Activated CD8-positive, alpha-beta T cell treated with anti-CD3 and anti-CD28 coated beads for 36 hours (primary cell): ENCODE results near the gene ELAVL3. TPM values are rescaled to one million over a fixed set of nuclear protein-coding genes. Genes with fewer than 3 reads are reported as not detected.
A peak's percentile ranks its signal among the peaks of the same experiment; 100 is the strongest.

ENCODE experiments used
- ATAC-seq: fragments of 200-7000 bp; cut with Tn5 transposase; one replicate; pipeline ENCODE4 v1.10.0; 2021; ENCODE audit warnings: mild to moderate bottlenecking, moderate library complexity
- CTCF ChIA-PET: fragments of 350-600 bp; sonication (Branson Sonifier 250); formaldehyde crosslinking; loops from one replicate; lab custom pipeline; 2021; ENCODE audit warnings: antibody characterized with exemption; lab: Charles Lee
- POLR2A ChIA-PET: fragments of 350-600 bp; sonication (Branson Sonifier 250); formaldehyde crosslinking; loops from one replicate; lab custom pipeline; 2021; ENCODE audit warnings: antibody characterized with exemption; lab: Charles Lee
- DNase-seq: peaks from one replicate; pipeline ENCODE4 v3.0.0-alpha.2; 2020
- H3K27ac Mint-ChIP-seq: one replicate; pipeline ENCODE4 v1.8.0; 2021; ENCODE audit warnings: mild to moderate bottlenecking, mixed read lengths
- H3K27me3 Mint-ChIP-seq: one replicate; pipeline ENCODE4 v1.8.0; 2021; ENCODE audit warnings: mixed read lengths
- H3K36me3 Mint-ChIP-seq: one replicate; pipeline ENCODE4 v1.8.0; 2021; ENCODE audit warnings: low read depth, mixed read lengths
- H3K4me1 Mint-ChIP-seq: one replicate; pipeline ENCODE4 v1.8.0; 2021; ENCODE audit warnings: low read depth, mixed read lengths
- H3K4me3 Mint-ChIP-seq: one replicate; pipeline ENCODE4 v1.8.0; 2021; ENCODE audit warnings: mild to moderate bottlenecking, moderate library complexity, mixed read lengths
- H3K9me3 Mint-ChIP-seq: one replicate; pipeline ENCODE4 v1.8.0; 2021; ENCODE audit warnings: mixed read lengths
- CTCF ChIP-seq: fragments of 200-600 bp; IDR thresholded peaks from one replicate; pipeline ENCODE4 v1.8.0; 2022; ENCODE audit warnings: antibody characterized with exemption, mild to moderate bottlenecking
- intact Hi-C: fragments of 100-400 bp; cut with micrococcal nuclease; formaldehyde crosslinking; loops from one replicate; pipeline ENCODE4 v1.10.0; 2022
- total RNA-seq, 2 experiments: library from RNA; stranded (reverse); gene quantifications; one replicate each; pipeline ENCODE4 v1.2.3, GENCODE V29; 2021

ELAVL3 gene
- total RNA-seq, 2 experiments from 2014 or later: not detected

GRCh38 chr19:11446652-11447301 lies 34.1 kb downstream of the ELAVL3 start:
- CTCF ChIA-PET: interaction anchor here (1.4 to 2.0 kb wide), 3 partner anchors 36 to 154 kb away, joined by 4 to 5 read pairs (median 4); no protein-coding TSS in a partner anchor
- POLR2A ChIA-PET: interaction anchor here (0.6 kb wide), 1 partner anchor 11 kb away, joined by 3 read pairs; the partner anchor contains the start of gene PRKCSH
- intact Hi-C loops: no loop called here
- Mint-ChIP-seq H3K9me3 (no peaks in the 10 kb centered on the region), H3K27me3 (no peaks in the 10 kb centered on the region), H3K4me1 (no peaks in the 10 kb centered on the region), H3K36me3 (peaks cover 20% of the 10 kb centered on the region), H3K4me3 (no peak overlapping the region), H3K27ac (no peak overlapping the region)
- peak; percentile 74 for ATAC-seq
- TF ChIP-seq CTCF: peak; percentile 76
- peak; percentile 58 for DNase-seq

- Mint-ChIP-seq H3K36me3 (peaks cover 21% of the 10 kb centered on the region), H3K27me3 (no peaks in the 10 kb centered on the region), H3K4me3 (no peak overlapping the region), H3K4me1 (no peaks in the 10 kb centered on the region), H3K27ac (no peak overlapping the region), H3K9me3 (no peaks in the 10 kb centered on the region)
- ChIA-PET CTCF (interaction anchor here (1.2 to 2.0 kb wide), 5 partner anchors 11 to 154 kb away, joined by 3 to 6 read pairs (median 4); partner anchors contain the start of genes ODAD3 and PRKCSH), POLR2A (no interaction called here)
- ATAC-seq (no peak), DNase-seq (no peak)
- intact Hi-C loops: no loop called here
- TF ChIP-seq CTCF: no peak
Observed at GRCh38 chr19:11446271-11446651, 34.6 kb downstream of the ELAVL3 start.

GRCh38 chr19:11445141-11445540 lies 35.7 kb downstream of the ELAVL3 start:
- Mint-ChIP-seq H3K27ac (no peak overlapping the region), H3K9me3 (no peaks in the 10 kb centered on the region), H3K4me1 (no peaks in the 10 kb centered on the region), H3K4me3 (no peak overlapping the region), H3K27me3 (no peaks in the 10 kb centered on the region), H3K36me3 (peaks cover 26% of the 10 kb centered on the region)
- DNase-seq (no peak), ATAC-seq (no peak)
- ChIA-PET CTCF (interaction anchor here (1.2 to 2.0 kb wide), 3 partner anchors 10 to 151 kb away, joined by 3 to 6 read pairs (median 5); partner anchors contain the start of genes ODAD3 and PRKCSH), POLR2A (no interaction called here)
- TF ChIP-seq CTCF: no peak
- intact Hi-C loops: no loop called here

GRCh38 chr19:11444059-11444458 lies 36.8 kb downstream of the ELAVL3 start:
- Mint-ChIP-seq H3K4me3 (no peak overlapping the region), H3K27me3 (no peaks in the 10 kb centered on the region), H3K9me3 (no peaks in the 10 kb centered on the region), H3K27ac (no peak overlapping the region), H3K4me1 (no peaks in the 10 kb centered on the region), H3K36me3 (peaks cover 25% of the 10 kb centered on the region)
- ATAC-seq (no peak), DNase-seq (no peak)
- CTCF ChIA-PET: interaction anchor here (2.4 kb wide), 1 partner anchor 39 kb away, joined by 8 read pairs; no protein-coding TSS in a partner anchor
- intact Hi-C loops: no loop called here
- no peak for TF ChIP-seq CTCF
- POLR2A ChIA-PET: interaction anchor here (0.7 kb wide), 1 partner anchor 24 kb away, joined by 4 read pairs; no protein-coding TSS in a partner anchor

GRCh38 chr19:11437955-11438354 lies 42.9 kb downstream of the ELAVL3 start:
- Mint-ChIP-seq H3K27ac (no peak overlapping the region), H3K4me1 (peaks cover 18% of the 10 kb centered on the region), H3K36me3 (peaks cover 35% of the 10 kb centered on the region), H3K4me3 (peak overlapping the region; percentile 100), H3K27me3 (no peaks in the 10 kb centered on the region), H3K9me3 (no peaks in the 10 kb centered on the region)
- POLR2A ChIA-PET: no interaction called here
- ATAC-seq (no peak), DNase-seq (no peak)
- CTCF ChIA-PET: no interaction called here
- no peak for TF ChIP-seq CTCF
- intact Hi-C loops: no loop called here
